ENCODE measurements around the gene MMADHC. TPM values are rescaled to one million over a fixed set of nuclear protein-coding genes. Genes with fewer than 3 reads are reported as not detected.

Gene MMADHC
- total RNA-seq, 6 donors from 2014 or later, result 21.1 to 80.9 (median 68.9) TPM

- H3K4me3 ChIP-seq, result no peak overlapping the region
- H3K4me1 ChIP-seq, result no peaks in the 10 kb centered on the region
- WGBS, 2 donors, result 48 to 60% methylated on average over 2 of the region's 2 CpGs
- H3K27me3 ChIP-seq, result no peaks in the 10 kb centered on the region
- DNase-seq (no peak), ATAC-seq (ENCODE audit: low FRiP score in 2 of 2) (no peak)
- H3K36me3 ChIP-seq, result no peaks in the 10 kb centered on the region
- TF ChIP-seq EP300 (IDR thresholded peaks at IDR 0.05), result no peak
- TF ChIP-seq, protein P1, sequence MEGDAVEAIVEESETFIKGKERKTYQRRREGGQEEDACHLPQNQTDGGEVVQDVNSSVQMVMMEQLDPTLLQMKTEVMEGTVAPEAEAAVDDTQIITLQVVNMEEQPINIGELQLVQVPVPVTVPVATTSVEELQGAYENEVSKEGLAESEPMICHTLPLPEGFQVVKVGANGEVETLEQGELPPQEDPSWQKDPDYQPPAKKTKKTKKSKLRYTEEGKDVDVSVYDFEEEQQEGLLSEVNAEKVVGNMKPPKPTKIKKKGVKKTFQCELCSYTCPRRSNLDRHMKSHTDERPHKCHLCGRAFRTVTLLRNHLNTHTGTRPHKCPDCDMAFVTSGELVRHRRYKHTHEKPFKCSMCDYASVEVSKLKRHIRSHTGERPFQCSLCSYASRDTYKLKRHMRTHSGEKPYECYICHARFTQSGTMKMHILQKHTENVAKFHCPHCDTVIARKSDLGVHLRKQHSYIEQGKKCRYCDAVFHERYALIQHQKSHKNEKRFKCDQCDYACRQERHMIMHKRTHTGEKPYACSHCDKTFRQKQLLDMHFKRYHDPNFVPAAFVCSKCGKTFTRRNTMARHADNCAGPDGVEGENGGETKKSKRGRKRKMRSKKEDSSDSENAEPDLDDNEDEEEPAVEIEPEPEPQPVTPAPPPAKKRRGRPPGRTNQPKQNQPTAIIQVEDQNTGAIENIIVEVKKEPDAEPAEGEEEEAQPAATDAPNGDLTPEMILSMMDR (IDR thresholded peaks at IDR 0.05), result no peak
- no peak for TF ChIP-seq POLR2AphosphoS5 (IDR thresholded peaks at IDR 0.05)
- no peak for TF ChIP-seq POLR2A (IDR thresholded peaks at IDR 0.05)
- H3K9me3 ChIP-seq, result no peaks in the 10 kb centered on the region
- no peak overlapping the region for H3K27ac ChIP-seq
These were observed 34.7 kb downstream of the MMADHC start for GRCh38 chr2:149552830-149553229.

GRCh38 chr2:149552226-149552625 lies 35.3 kb downstream of the MMADHC start:
- TF ChIP-seq, protein P1 (IDR thresholded peaks at IDR 0.05), result no peak
- TF ChIP-seq POLR2A (IDR thresholded peaks at IDR 0.05) (no peak), EP300 (IDR thresholded peaks at IDR 0.05) (no peak), POLR2AphosphoS5 (IDR thresholded peaks at IDR 0.05) (no peak)
- Histone ChIP-seq H3K4me3 (no peak overlapping the region), H3K9me3 (no peaks in the 10 kb centered on the region), H3K27me3 (no peaks in the 10 kb centered on the region), H3K4me1 (no peaks in the 10 kb centered on the region), H3K36me3 (no peaks in the 10 kb centered on the region), H3K27ac (no peak overlapping the region)
- ATAC-seq (ENCODE audit: low FRiP score in 2 of 2) (no peak), DNase-seq (no peak)
- WGBS, 2 donors, result 92 to 96% methylated on average over 4 of the region's 4 CpGs

- Histone ChIP-seq H3K9me3 (no peaks in the 10 kb centered on the region), H3K27me3 (no peaks in the 10 kb centered on the region), H3K36me3 (no peaks in the 10 kb centered on the region), H3K4me3 (peak overlapping the region in 1 of 4 donors; percentile 6), H3K4me1 (peaks cover 0 to 3% (median 0%) of the 10 kb centered on the region in 4 donors), H3K27ac (no peak overlapping the region)
- ATAC-seq (ENCODE audit: low FRiP score in 2 of 2) (no peak), DNase-seq (no peak)
- WGBS, 2 donors, result 35 to 52% methylated on average over 1 of the region's 1 CpG
- TF ChIP-seq POLR2A (IDR thresholded peaks at IDR 0.05), result no peak
- TF ChIP-seq, protein P1 (IDR thresholded peaks at IDR 0.05), result no peak
- no peak for TF ChIP-seq EP300 (IDR thresholded peaks at IDR 0.05)
- no peak for TF ChIP-seq POLR2AphosphoS5 (IDR thresholded peaks at IDR 0.05)
These were observed 42.9 kb downstream of the MMADHC start for GRCh38 chr2:149544692-149545091.

DNA sequence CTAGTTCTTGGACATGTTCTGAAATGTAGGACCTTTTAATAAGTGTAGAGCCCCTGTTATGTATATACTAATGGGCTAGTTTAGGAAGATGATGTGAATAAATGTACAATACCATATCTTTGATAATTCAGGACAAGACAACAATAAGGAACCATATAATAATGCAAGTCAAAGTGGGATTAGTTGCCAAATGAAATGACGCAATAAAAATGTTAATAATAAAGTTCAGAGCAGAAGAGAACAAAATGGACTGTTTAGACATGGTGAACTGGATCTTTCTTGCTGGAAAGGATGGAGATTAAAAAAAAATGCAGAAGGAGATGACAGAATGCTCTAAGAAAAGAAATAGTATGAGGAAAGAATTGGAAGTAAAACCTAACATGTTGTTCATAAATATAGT lies 43.7 kb downstream of the MMADHC start:
- Histone ChIP-seq H3K27ac (no peak overlapping the region), H3K4me1 (peaks cover 0 to 3% (median 0%) of the 10 kb centered on the region in 4 donors), H3K27me3 (no peaks in the 10 kb centered on the region), H3K36me3 (no peaks in the 10 kb centered on the region), H3K9me3 (no peaks in the 10 kb centered on the region), H3K4me3 (no peak overlapping the region)
- no peak for DNase-seq
- 83 to 92% methylated on average over 1 of the region's 1 CpG for WGBS, 2 donors
- no peak for ATAC-seq (ENCODE audit: low FRiP score in 2 of 2)
- TF ChIP-seq POLR2A (IDR thresholded peaks at IDR 0.05) (no peak), EP300 (IDR thresholded peaks at IDR 0.05) (no peak), POLR2AphosphoS5 (IDR thresholded peaks at IDR 0.05) (no peak)
- TF ChIP-seq, protein P1 (IDR thresholded peaks at IDR 0.05), result no peak

GRCh38 chr2:149540138-149540537 lies 47.4 kb downstream of the MMADHC start:
- H3K9me3 ChIP-seq, result no peaks in the 10 kb centered on the region
- H3K27me3 ChIP-seq, result no peaks in the 10 kb centered on the region
- H3K36me3 ChIP-seq, result no peaks in the 10 kb centered on the region
- DNase-seq, result no peak
- WGBS, 2 donors, result 89 to 91% methylated on average over 5 of the region's 5 CpGs
- no peak overlapping the region for H3K27ac ChIP-seq
- TF ChIP-seq, protein P1 (IDR thresholded peaks at IDR 0.05), result no peak
- TF ChIP-seq EP300 (IDR thresholded peaks at IDR 0.05), result no peak
- TF ChIP-seq POLR2AphosphoS5 (IDR thresholded peaks at IDR 0.05), result no peak
- no peak for TF ChIP-seq POLR2A (IDR thresholded peaks at IDR 0.05)
- no peak overlapping the region for H3K4me3 ChIP-seq
- H3K4me1 ChIP-seq, result peaks cover 0 to 3% (median 0%) of the 10 kb centered on the region in 4 donors
- no peak for ATAC-seq (ENCODE audit: low FRiP score in 2 of 2)
